NCI-H128 (cell line): ENCODE data around the gene CEP170B.
"Not testable (repeated sequence)": the region's sequence is repeated elsewhere in the genome, so short reads cannot be mapped to it uniquely, and the experiment has no call there.

Experiments
- DNase-seq: peaks from one replicate; lab custom pipeline; 2025; ENCODE audit not compliant: unreplicated experiment; lab: John Stamatoyannopoulos, UW

Gene CEP170B

DNA sequence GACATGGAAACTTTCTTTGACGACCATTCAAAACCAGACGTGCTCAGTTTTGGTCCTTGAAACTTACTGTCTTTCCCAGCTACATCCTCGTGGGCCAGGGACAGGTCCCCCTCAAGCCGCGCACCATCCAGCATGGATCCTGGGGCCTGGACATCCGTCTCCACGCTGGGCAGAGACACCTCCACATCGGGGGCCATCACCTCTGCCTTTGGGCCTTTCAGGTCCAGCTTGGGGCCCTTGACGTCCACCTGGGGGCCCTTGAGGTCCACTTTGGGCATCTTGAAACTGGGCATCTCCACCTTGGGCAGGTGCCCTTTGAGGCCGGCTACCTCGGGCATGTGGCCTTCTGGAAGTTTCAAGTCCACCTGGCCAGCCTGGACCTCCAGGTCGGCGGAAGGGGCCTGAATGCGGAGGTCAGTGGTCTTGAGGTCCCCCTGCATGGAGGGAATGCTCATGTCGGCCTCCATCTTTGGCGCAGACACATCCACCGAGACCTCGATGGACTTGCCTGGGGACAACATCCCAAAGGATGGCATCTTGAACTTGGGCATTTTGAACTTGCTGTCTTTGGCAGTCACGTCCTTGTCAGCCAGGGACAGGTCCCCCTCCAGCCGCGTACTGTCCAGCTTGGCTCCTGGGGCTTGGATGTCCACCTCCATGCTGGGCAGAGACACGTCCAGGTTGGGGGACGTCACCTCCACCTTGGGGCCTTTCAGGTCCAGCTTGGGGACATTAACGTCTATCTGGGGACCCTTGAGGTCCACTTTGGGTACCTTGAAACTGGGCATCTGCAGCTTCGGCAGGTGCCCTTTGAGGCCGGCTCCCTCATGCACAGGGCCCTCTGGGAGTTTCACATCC lies 76.7 kb downstream of the CEP170B start:
- DNase-seq: no peak

GRCh38 chr14:104942586-104942985 lies 77.5 kb downstream of the CEP170B start:
- DNase-seq: no peak

- DNase-seq: not testable (repeated sequence)
Observed at GRCh38 chr14:104943216-104944015, 78.3 kb downstream of the CEP170B start.

DNA sequence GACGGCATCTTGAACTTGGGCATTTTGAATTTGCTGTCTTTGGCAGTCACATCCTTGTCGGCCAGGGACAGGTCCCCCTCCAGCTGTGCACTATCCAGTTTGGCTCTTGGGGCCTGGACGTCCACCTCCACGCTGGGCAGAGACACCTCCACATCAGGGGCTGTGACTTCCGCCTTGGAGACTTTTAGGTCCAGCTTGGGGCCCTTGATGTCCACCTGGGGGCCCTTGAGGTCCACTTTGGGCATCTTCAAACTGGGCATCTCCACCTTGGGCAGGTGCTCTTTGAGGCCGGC lies 78.9 kb downstream of the CEP170B start:
- DNase-seq: not testable (repeated sequence)

GRCh38 chr14:104944436-104945205 lies 79.6 kb downstream of the CEP170B start:
- DNase-seq: not testable (repeated sequence)

DNA sequence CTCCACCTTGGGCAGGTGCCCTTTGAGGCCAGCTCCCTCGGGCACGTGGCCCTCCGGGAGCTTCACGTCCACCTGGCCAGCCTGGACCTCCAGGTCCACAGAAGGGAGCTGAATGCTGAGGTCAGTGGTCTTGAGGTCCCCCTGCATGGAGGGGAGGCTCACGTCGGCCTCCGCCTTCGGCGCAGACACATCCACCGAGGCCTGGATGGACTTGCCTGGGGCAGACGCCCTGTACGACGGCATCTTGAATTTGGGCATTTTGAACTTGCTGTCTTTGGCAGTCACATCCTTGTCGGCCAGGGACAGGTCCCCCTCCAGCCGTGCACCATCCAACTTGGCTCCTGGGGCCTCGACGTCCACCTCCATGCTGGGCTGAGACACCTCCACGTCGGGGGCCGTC lies 80.2 kb downstream of the CEP170B start:
- DNase-seq: not testable (repeated sequence)
